Measurements from ENCODE around the gene RNF43. TPM values are rescaled to one million over a fixed set of nuclear protein-coding genes. Genes with fewer than 3 reads are reported as not detected.

RNF43 gene
- total and polyA plus RNA-seq, 2 of the 13 experiments (the other 11 are each of a cell fraction or from before 2014, with no cell fraction given) = 31.0 to 53.4 TPM

DNA sequence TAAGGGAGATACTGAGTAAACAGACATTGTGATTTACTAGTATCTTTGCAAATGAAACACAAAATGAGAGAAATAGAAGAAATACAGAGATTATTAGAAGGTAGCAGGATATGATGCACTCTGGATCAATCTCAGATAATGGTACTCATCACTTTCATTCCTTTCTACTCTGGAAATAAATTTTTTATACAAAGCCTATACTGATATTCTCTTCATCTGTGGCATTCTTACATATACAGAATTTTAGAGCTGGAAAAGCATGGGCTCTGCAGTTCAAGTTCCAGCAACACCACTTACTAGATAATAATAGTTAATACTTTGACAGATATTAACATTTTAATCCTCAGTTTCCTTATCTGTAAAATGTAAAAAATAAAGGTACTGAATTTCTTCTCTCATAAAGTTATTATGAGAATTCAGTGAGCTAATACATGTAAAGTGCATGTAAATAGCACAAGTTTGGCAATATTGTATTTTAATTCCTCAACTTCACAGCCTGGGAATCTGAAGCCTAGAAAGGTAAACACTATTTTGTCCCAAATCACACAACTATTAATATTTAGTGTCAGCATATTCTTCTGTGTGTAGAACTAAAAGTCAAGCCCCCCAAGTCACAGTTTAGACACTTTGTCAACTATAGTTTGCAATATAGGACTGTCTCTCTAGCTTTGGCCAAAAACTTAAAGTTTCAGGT, 6.5 kb downstream of the RNF43 start:
- H3K4me1 ChIP-seq (ENCODE audit: insufficient read depth, low read length) = peaks cover 69% of the 10 kb centered on the region
- H4K20me1 ChIP-seq (ENCODE audit: insufficient read depth, low read length) = peaks cover 11% of the 10 kb centered on the region; the same call in 1 of the 2 replicates
- peak overlapping the region; percentile 73 to 88 (median 81); a peak in 5 of 6 replicates for H3K4me3 ChIP-seq (replicated peaks in 1 of 3; ENCODE audit: insufficient read depth in 1 of 3, low read depth in 2 of 3, low read length in 3 of 3)
- H2AFZ ChIP-seq (ENCODE audit: low read length) = no peak overlapping the region
- CTCF ChIA-PET (ENCODE audit: low intra/inter-chr PET ratio, low total read pairs) = no interaction called here
- no peak for FAIRE-seq
- no peaks in the 10 kb centered on the region for H3K9me3 ChIP-seq (ENCODE audit: low read length)
- no TSS peak for BruUV-seq (replicated peaks)
- in situ Hi-C loops (cut with HindIII; ENCODE audit: extremely low pct_ligation_motif_present, low pct_unique_long_range_greater_than_20kb) (no loop called here), intact Hi-C loops (cut with micrococcal nuclease; ENCODE audit: unreplicated experiment) (no loop called here)
- DNase-seq (ENCODE audit: low spot score) = no peak
- peak overlapping the region; percentile 77 for H3K27ac ChIP-seq (ENCODE audit: extremely low read length, insufficient read depth, low read length)
- H3K4me2 ChIP-seq (ENCODE audit: low read depth, low read length) = peak overlapping the region; percentile 87
- peaks cover 0 to 4% of the 10 kb centered on the region in 2 experiments; a peak in 4 of 5 replicates for H3K36me3 ChIP-seq (replicated peaks in 1 of 2; ENCODE audit: control insufficient read depth in 1 of 2, insufficient read depth in 2 of 2, low read length in 2 of 2)
- H3K9ac ChIP-seq (ENCODE audit: insufficient read depth, low read depth, low read length) = peak overlapping the region; percentile 85
- TF ChIP-seq MIXL1 (CRISPR knock-in tag; IDR thresholded peaks at IDR 0.05) (0 out of 2 replicates have a peak, but pooled peaks have one; percentile 20), MAFK (conservative IDR thresholded peaks at IDR 0.05 in 1 of 2, IDR thresholded peaks at IDR 0.05 in 1 of 2; ENCODE audit: low read length in 2 of 2) (peak; percentile 66 to 69; a peak in 3 of 4 replicates), AGO2 (optimal IDR thresholded peaks at IDR 0.05; ENCODE audit: low read depth, low read length) (peak; percentile 72), MAFF (IDR thresholded peaks at IDR 0.05; ENCODE audit: low read depth, low read length) (peak; percentile 62), NFE2L2 (IDR thresholded peaks at IDR 0.05; ENCODE audit: low read length) (no peak), RBFOX2 (IDR thresholded peaks at IDR 0.05; ENCODE audit: low read depth, low read length) (peak; percentile 80), SIN3B (IDR thresholded peaks at IDR 0.05; ENCODE audit: low read length) (no peak), PAWR (CRISPR knock-in tag; IDR thresholded peaks at IDR 0.05; ENCODE audit: borderline replicate concordance) (no peak)
- TF ChIP-seq, protein P1, sequence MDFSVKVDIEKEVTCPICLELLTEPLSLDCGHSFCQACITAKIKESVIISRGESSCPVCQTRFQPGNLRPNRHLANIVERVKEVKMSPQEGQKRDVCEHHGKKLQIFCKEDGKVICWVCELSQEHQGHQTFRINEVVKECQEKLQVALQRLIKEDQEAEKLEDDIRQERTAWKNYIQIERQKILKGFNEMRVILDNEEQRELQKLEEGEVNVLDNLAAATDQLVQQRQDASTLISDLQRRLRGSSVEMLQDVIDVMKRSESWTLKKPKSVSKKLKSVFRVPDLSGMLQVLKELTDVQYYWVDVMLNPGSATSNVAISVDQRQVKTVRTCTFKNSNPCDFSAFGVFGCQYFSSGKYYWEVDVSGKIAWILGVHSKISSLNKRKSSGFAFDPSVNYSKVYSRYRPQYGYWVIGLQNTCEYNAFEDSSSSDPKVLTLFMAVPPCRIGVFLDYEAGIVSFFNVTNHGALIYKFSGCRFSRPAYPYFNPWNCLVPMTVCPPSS (IDR thresholded peaks at IDR 0.05) = no peak
- TF ChIP-seq, protein P2, sequence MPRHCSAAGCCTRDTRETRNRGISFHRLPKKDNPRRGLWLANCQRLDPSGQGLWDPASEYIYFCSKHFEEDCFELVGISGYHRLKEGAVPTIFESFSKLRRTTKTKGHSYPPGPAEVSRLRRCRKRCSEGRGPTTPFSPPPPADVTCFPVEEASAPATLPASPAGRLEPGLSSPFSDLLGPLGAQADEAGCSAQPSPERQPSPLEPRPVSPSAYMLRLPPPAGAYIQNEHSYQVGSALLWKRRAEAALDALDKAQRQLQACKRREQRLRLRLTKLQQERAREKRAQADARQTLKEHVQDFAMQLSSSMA (CRISPR knock-in tag; IDR thresholded peaks at IDR 0.05) = no peak
- TF ChIP-seq, protein P3, sequence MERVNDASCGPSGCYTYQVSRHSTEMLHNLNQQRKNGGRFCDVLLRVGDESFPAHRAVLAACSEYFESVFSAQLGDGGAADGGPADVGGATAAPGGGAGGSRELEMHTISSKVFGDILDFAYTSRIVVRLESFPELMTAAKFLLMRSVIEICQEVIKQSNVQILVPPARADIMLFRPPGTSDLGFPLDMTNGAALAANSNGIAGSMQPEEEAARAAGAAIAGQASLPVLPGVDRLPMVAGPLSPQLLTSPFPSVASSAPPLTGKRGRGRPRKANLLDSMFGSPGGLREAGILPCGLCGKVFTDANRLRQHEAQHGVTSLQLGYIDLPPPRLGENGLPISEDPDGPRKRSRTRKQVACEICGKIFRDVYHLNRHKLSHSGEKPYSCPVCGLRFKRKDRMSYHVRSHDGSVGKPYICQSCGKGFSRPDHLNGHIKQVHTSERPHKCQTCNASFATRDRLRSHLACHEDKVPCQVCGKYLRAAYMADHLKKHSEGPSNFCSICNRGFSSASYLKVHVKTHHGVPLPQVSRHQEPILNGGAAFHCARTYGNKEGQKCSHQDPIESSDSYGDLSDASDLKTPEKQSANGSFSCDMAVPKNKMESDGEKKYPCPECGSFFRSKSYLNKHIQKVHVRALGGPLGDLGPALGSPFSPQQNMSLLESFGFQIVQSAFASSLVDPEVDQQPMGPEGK (CRISPR knock-in tag; IDR thresholded peaks at IDR 0.05) = 0 out of 2 replicates have a peak, but pooled peaks have one; percentile 14
- TF ChIP-seq, protein P4, sequence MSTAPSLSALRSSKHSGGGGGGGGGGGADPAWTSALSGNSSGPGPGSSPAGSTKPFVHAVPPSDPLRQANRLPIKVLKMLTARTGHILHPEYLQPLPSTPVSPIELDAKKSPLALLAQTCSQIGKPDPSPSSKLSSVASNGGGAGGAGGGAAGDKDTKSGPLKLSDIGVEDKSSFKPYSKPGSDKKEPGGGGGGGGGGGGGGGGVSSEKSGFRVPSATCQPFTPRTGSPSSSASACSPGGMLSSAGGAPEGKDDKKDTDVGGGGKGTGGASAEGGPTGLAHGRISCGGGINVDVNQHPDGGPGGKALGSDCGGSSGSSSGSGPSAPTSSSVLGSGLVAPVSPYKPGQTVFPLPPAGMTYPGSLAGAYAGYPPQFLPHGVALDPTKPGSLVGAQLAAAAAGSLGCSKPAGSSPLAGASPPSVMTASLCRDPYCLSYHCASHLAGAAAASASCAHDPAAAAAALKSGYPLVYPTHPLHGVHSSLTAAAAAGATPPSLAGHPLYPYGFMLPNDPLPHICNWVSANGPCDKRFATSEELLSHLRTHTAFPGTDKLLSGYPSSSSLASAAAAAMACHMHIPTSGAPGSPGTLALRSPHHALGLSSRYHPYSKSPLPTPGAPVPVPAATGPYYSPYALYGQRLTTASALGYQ (CRISPR knock-in tag; IDR thresholded peaks at IDR 0.05) = no peak
- TF ChIP-seq, protein P5, sequence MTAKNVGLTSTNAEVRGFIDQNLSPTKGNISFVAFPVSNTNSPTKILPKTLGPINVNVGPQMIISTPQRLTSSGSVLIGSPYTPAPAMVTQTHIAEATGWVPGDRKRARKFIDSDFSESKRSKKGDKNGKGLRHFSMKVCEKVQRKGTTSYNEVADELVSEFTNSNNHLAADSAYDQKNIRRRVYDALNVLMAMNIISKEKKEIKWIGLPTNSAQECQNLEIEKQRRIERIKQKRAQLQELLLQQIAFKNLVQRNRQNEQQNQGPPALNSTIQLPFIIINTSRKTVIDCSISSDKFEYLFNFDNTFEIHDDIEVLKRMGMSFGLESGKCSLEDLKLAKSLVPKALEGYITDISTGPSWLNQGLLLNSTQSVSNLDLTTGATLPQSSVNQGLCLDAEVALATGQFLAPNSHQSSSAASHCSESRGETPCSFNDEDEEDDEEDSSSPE (CRISPR knock-in tag; IDR thresholded peaks at IDR 0.05) = no peak
- TF ChIP-seq, protein P6, sequence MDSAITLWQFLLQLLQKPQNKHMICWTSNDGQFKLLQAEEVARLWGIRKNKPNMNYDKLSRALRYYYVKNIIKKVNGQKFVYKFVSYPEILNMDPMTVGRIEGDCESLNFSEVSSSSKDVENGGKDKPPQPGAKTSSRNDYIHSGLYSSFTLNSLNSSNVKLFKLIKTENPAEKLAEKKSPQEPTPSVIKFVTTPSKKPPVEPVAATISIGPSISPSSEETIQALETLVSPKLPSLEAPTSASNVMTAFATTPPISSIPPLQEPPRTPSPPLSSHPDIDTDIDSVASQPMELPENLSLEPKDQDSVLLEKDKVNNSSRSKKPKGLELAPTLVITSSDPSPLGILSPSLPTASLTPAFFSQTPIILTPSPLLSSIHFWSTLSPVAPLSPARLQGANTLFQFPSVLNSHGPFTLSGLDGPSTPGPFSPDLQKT (CRISPR knock-in tag; IDR thresholded peaks at IDR 0.05; ENCODE audit: borderline replicate concordance) = no peak
- POLR2A ChIA-PET = interaction anchor here (1.0 to 2.9 kb wide), 9 partner anchors 11 to 58 kb away, joined by 3 to 18 read pairs (median 6); partner anchors contain the start of gene SUPT4H1
- H3K79me2 ChIP-seq (ENCODE audit: insufficient read depth, low read length) = peaks cover 100% of the 10 kb centered on the region
- H3K27me3 ChIP-seq (ENCODE audit: control insufficient read depth in 1 of 2, insufficient read depth in 2 of 2, low read length in 2 of 2) = no peaks in the 10 kb centered on the region; a peak in 2 of 5 replicates
- no peak for ATAC-seq
